ENCODE data around the gene ADAMTS17.

Gene ADAMTS17

GRCh38 chr15:100249096-100249815, 92.5 kb downstream of the ADAMTS17 start:
- Histone ChIP-seq H3K4me3 (ENCODE audit: insufficient read length, low read depth) (no peak overlapping the region), H3K36me3 (ENCODE audit: insufficient read depth, insufficient read length, low read length) (no peaks in the 10 kb centered on the region), H3K9me3 (ENCODE audit: insufficient read depth, low read length) (no peaks in the 10 kb centered on the region), H3K27me3 (ENCODE audit: insufficient read depth, insufficient read length) (no peaks in the 10 kb centered on the region), H3K4me1 (ENCODE audit: insufficient read depth, insufficient read length) (peaks cover 8% of the 10 kb centered on the region), H3K9ac (ENCODE audit: insufficient read length, low read depth) (no peak overlapping the region)
- TF ChIP-seq SUZ12 (IDR thresholded peaks at IDR 0.05; ENCODE audit: extremely low read depth, insufficient read depth, insufficient read length) (no peak), ZNF274 (IDR thresholded peaks at IDR 0.05; ENCODE audit: low read depth, low read length) (no peak), YY1 (IDR thresholded peaks at IDR 0.05; ENCODE audit: insufficient read depth, insufficient read length) (no peak)
- DNase-seq (ENCODE audit: low read depth, low spot score): no peak

- no peak for TF ChIP-seq SUZ12 (IDR thresholded peaks at IDR 0.05; ENCODE audit: extremely low read depth, insufficient read depth, insufficient read length)
- no peak for TF ChIP-seq ZNF274 (IDR thresholded peaks at IDR 0.05; ENCODE audit: low read depth, low read length)
- TF ChIP-seq YY1 (IDR thresholded peaks at IDR 0.05; ENCODE audit: insufficient read depth, insufficient read length): no peak
- no peak overlapping the region for H3K9ac ChIP-seq (ENCODE audit: insufficient read length, low read depth)
- peaks cover 8% of the 10 kb centered on the region for H3K4me1 ChIP-seq (ENCODE audit: insufficient read depth, insufficient read length)
- H3K36me3 ChIP-seq (ENCODE audit: insufficient read depth, insufficient read length, low read length): no peaks in the 10 kb centered on the region
- DNase-seq (ENCODE audit: low read depth, low spot score): no peak
- H3K4me3 ChIP-seq (ENCODE audit: insufficient read length, low read depth): no peak overlapping the region
- H3K9me3 ChIP-seq (ENCODE audit: insufficient read depth, low read length): no peaks in the 10 kb centered on the region
- H3K27me3 ChIP-seq (ENCODE audit: insufficient read depth, insufficient read length): no peaks in the 10 kb centered on the region
Observed at GRCh38 chr15:100248236-100248635, 93.5 kb downstream of the ADAMTS17 start.

GRCh38 chr15:100247228-100248225, 94.2 kb downstream of the ADAMTS17 start:
- Histone ChIP-seq H3K4me1 (ENCODE audit: insufficient read depth, insufficient read length) (peaks cover 8% of the 10 kb centered on the region), H3K9ac (ENCODE audit: insufficient read length, low read depth) (no peak overlapping the region), H3K9me3 (ENCODE audit: insufficient read depth, low read length) (no peaks in the 10 kb centered on the region), H3K4me3 (ENCODE audit: insufficient read length, low read depth) (no peak overlapping the region), H3K27me3 (ENCODE audit: insufficient read depth, insufficient read length) (no peaks in the 10 kb centered on the region), H3K36me3 (ENCODE audit: insufficient read depth, insufficient read length, low read length) (no peaks in the 10 kb centered on the region)
- no peak for DNase-seq (ENCODE audit: low read depth, low spot score)
- TF ChIP-seq SUZ12 (IDR thresholded peaks at IDR 0.05; ENCODE audit: extremely low read depth, insufficient read depth, insufficient read length): no peak
- no peak for TF ChIP-seq YY1 (IDR thresholded peaks at IDR 0.05; ENCODE audit: insufficient read depth, insufficient read length)
- no peak for TF ChIP-seq ZNF274 (IDR thresholded peaks at IDR 0.05; ENCODE audit: low read depth, low read length)

DNA sequence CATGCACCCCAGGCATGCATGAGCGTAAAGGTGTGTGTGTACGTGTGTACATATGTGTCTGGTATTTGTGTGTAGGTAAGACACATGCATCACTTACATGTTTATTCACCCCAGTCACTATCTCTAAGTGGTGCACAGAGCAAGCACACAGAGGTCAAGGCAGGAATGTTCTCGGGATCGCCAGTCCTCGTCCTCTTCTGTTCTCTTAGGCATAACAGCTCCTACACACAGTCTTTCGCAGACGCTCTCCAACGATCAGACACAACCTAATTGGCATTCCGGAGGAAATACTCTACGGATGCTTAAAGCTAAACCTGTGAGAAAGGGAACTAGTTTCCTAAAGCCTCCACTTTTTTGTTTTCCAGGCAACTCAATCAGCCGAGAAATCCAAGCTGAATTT, 95.9 kb downstream of the ADAMTS17 start:
- TF ChIP-seq ZNF274 (IDR thresholded peaks at IDR 0.05; ENCODE audit: low read depth, low read length) (no peak), YY1 (IDR thresholded peaks at IDR 0.05; ENCODE audit: insufficient read depth, insufficient read length) (no peak), SUZ12 (IDR thresholded peaks at IDR 0.05; ENCODE audit: extremely low read depth, insufficient read depth, insufficient read length) (no peak)
- DNase-seq (ENCODE audit: low read depth, low spot score): no peak

DNA sequence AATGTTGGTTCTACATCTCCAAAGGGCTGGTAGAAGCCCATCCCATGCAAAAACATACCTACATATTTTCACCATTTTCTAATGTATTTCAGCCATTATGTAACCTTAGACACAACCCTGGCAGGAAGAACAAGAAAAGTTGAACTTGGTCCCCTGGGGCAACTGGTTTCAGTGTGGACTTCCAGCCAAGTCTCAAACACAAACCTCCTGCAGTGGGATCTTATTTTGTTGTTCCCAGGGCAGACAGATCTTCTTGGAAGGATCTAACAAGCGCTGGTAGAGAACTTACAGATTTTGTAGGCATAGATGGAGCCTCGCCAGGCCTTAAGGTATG, 96.3 kb downstream of the ADAMTS17 start:
- Histone ChIP-seq H3K4me3 (ENCODE audit: insufficient read length, low read depth) (no peak overlapping the region), H3K9me3 (ENCODE audit: insufficient read depth, low read length) (no peaks in the 10 kb centered on the region), H3K4me1 (ENCODE audit: insufficient read depth, insufficient read length) (peaks cover 8% of the 10 kb centered on the region), H3K27me3 (ENCODE audit: insufficient read depth, insufficient read length) (no peaks in the 10 kb centered on the region), H3K36me3 (ENCODE audit: insufficient read depth, insufficient read length, low read length) (no peaks in the 10 kb centered on the region), H3K9ac (ENCODE audit: insufficient read length, low read depth) (no peak overlapping the region)
- TF ChIP-seq SUZ12 (IDR thresholded peaks at IDR 0.05; ENCODE audit: extremely low read depth, insufficient read depth, insufficient read length): no peak
- TF ChIP-seq YY1 (IDR thresholded peaks at IDR 0.05; ENCODE audit: insufficient read depth, insufficient read length): no peak
- TF ChIP-seq ZNF274 (IDR thresholded peaks at IDR 0.05; ENCODE audit: low read depth, low read length): no peak
- no peak for DNase-seq (ENCODE audit: low read depth, low spot score)

More for the DNA sequence above, 95.9 kb downstream of the ADAMTS17 start:
- Histone ChIP-seq H3K9ac (ENCODE audit: insufficient read length, low read depth) (no peak overlapping the region), H3K9me3 (ENCODE audit: insufficient read depth, low read length) (no peaks in the 10 kb centered on the region), H3K4me1 (ENCODE audit: insufficient read depth, insufficient read length) (peaks cover 8% of the 10 kb centered on the region), H3K36me3 (ENCODE audit: insufficient read depth, insufficient read length, low read length) (no peaks in the 10 kb centered on the region), H3K4me3 (ENCODE audit: insufficient read length, low read depth) (no peak overlapping the region), H3K27me3 (ENCODE audit: insufficient read depth, insufficient read length) (no peaks in the 10 kb centered on the region)

- no peak overlapping the region for H3K4me3 ChIP-seq (ENCODE audit: insufficient read length, low read depth)
- H3K9me3 ChIP-seq (ENCODE audit: insufficient read depth, low read length): no peaks in the 10 kb centered on the region
- no peaks in the 10 kb centered on the region for H3K36me3 ChIP-seq (ENCODE audit: insufficient read depth, insufficient read length, low read length)
- H3K9ac ChIP-seq (ENCODE audit: insufficient read length, low read depth): no peak overlapping the region
- peaks cover 8% of the 10 kb centered on the region for H3K4me1 ChIP-seq (ENCODE audit: insufficient read depth, insufficient read length)
- H3K27me3 ChIP-seq (ENCODE audit: insufficient read depth, insufficient read length): no peaks in the 10 kb centered on the region
- TF ChIP-seq YY1 (IDR thresholded peaks at IDR 0.05; ENCODE audit: insufficient read depth, insufficient read length): no peak
- no peak for TF ChIP-seq ZNF274 (IDR thresholded peaks at IDR 0.05; ENCODE audit: low read depth, low read length)
- TF ChIP-seq SUZ12 (IDR thresholded peaks at IDR 0.05; ENCODE audit: extremely low read depth, insufficient read depth, insufficient read length): no peak
- no peak for DNase-seq (ENCODE audit: low read depth, low spot score)
Observed at GRCh38 chr15:100244796-100245486, 96.8 kb downstream of the ADAMTS17 start.
